ENCODE results near the gene CSTF3. TPM values are rescaled to one million over a fixed set of nuclear protein-coding genes. Genes with fewer than 3 reads are reported as not detected.
A peak's percentile ranks its signal among the peaks of the same experiment; 100 is the strongest.
"Not testable (repeated sequence)": the region's sequence is repeated elsewhere in the genome, so short reads cannot be mapped to it uniquely, and the experiment has no call there.

CSTF3 gene
- total RNA-seq, 2 donors from 2014 or later = 5.5 to 8.7 TPM

- Histone ChIP-seq H3K9me3 (no peaks in the 10 kb centered on the region), H3K36me3 (no peaks in the 10 kb centered on the region), H3K27ac (no peak overlapping the region), H3K4me1 (peaks cover 0 to 7% of the 10 kb centered on the region in 2 donors), H3K27me3 (no peaks in the 10 kb centered on the region), H3K4me3 (no peak overlapping the region)
- TF ChIP-seq, protein P1, sequence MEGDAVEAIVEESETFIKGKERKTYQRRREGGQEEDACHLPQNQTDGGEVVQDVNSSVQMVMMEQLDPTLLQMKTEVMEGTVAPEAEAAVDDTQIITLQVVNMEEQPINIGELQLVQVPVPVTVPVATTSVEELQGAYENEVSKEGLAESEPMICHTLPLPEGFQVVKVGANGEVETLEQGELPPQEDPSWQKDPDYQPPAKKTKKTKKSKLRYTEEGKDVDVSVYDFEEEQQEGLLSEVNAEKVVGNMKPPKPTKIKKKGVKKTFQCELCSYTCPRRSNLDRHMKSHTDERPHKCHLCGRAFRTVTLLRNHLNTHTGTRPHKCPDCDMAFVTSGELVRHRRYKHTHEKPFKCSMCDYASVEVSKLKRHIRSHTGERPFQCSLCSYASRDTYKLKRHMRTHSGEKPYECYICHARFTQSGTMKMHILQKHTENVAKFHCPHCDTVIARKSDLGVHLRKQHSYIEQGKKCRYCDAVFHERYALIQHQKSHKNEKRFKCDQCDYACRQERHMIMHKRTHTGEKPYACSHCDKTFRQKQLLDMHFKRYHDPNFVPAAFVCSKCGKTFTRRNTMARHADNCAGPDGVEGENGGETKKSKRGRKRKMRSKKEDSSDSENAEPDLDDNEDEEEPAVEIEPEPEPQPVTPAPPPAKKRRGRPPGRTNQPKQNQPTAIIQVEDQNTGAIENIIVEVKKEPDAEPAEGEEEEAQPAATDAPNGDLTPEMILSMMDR (IDR thresholded peaks at IDR 0.05) = no peak
- DNase-seq (ENCODE audit: low spot score) = no peak
Measured at GRCh38 chr11:33171251-33171650, 10.0 kb upstream of the CSTF3 start.

DNA sequence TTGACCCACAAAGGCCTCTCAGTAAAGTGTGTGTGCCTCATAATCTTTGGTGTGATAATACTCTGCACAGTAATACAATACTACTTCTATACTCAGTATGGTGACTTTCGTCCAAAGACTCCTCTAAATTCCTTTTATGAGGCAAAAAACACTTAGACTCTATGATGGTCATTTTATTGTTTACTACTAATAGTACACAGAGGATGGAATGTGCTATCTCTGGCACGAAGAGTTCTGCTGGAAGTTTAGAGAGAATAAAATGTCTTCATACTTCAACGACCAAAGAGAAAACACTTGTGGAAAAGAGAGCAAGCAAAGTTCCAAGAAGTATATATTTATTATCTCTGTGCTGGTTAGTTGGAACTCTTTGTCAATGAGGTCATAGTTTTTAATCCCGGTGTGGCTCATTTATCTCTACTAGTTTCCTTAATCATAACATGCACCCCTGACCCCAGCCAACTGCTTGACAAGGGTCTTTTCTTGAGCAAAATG lies 7.5 kb upstream of the CSTF3 start:
- Histone ChIP-seq H3K4me3 (no peak overlapping the region), H3K4me1 (peaks cover 0 to 7% of the 10 kb centered on the region in 2 donors), H3K27me3 (no peaks in the 10 kb centered on the region), H3K36me3 (no peaks in the 10 kb centered on the region), H3K9me3 (no peaks in the 10 kb centered on the region), H3K27ac (peak overlapping the region in 1 of 2 donors; percentile 41)
- DNase-seq (ENCODE audit: low spot score) = no peak
- TF ChIP-seq, protein P1 (IDR thresholded peaks at IDR 0.05) = no peak

GRCh38 chr11:33162831-33163230 lies 1.6 kb upstream of the CSTF3 start:
- Histone ChIP-seq H3K4me1 (peaks cover 0 to 19% of the 10 kb centered on the region in 2 donors), H3K27ac (no peak overlapping the region), H3K9me3 (no peaks in the 10 kb centered on the region), H3K27me3 (no peaks in the 10 kb centered on the region), H3K4me3 (no peak overlapping the region), H3K36me3 (no peaks in the 10 kb centered on the region)
- DNase-seq (ENCODE audit: low spot score) = no peak
- TF ChIP-seq, protein P1 (IDR thresholded peaks at IDR 0.05) = no peak

DNA sequence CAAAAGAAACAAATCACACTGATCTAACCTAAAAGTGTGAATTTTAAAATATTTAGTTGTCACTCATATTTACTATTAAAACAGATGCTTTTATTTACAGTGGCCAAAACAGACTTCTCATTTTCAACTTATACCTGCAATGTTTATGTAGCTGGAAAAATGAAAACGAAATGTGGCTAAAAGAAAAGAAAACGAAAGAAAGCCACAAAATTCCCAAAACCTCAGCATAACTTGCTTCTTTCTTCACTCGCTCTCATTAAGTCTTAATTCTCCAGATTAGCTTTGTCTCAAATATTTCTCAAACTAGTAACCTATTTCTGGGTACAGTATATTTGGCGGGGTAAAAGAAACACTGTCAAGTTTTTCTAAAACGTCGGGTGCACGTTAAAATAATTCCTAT lies 693 bp downstream of the CSTF3 start:
- no peak for DNase-seq (ENCODE audit: low spot score)
- no peaks in the 10 kb centered on the region for H3K36me3 ChIP-seq
- H3K27ac ChIP-seq = peak overlapping the region; percentile 73 to 85
- H3K4me3 ChIP-seq = peak overlapping the region; percentile 60 to 74
- peaks cover 0 to 26% of the 10 kb centered on the region in 2 donors for H3K4me1 ChIP-seq
- TF ChIP-seq, protein P1 (IDR thresholded peaks at IDR 0.05) = no peak
- no peaks in the 10 kb centered on the region for H3K27me3 ChIP-seq
- no peaks in the 10 kb centered on the region for H3K9me3 ChIP-seq

DNA sequence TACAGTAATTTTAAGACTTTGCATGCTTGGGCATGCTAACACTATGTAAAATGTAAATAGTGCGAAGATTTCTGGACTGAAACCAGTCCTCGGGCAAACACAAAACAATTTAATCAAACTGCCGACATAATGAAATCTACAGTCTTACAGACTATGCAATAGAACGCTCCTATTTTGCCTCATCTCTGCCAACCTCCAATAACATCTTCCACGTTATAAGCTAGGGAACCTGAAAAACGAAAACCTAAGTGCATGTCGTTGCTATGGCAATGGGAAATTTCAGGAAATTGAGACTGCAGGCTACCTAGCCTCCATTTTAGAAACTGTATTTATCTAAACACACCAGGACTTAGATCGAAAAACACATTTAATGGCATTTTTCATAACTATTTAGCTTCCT lies 1.1 kb downstream of the CSTF3 start:
- Histone ChIP-seq H3K4me1 (peaks cover 0 to 26% of the 10 kb centered on the region in 2 donors), H3K36me3 (no peaks in the 10 kb centered on the region), H3K27ac (no peak overlapping the region), H3K4me3 (peak overlapping the region; percentile 60 to 74), H3K9me3 (no peaks in the 10 kb centered on the region), H3K27me3 (no peaks in the 10 kb centered on the region)
- TF ChIP-seq, protein P1 (IDR thresholded peaks at IDR 0.05) = no peak
- no peak for DNase-seq (ENCODE audit: low spot score)

DNA sequence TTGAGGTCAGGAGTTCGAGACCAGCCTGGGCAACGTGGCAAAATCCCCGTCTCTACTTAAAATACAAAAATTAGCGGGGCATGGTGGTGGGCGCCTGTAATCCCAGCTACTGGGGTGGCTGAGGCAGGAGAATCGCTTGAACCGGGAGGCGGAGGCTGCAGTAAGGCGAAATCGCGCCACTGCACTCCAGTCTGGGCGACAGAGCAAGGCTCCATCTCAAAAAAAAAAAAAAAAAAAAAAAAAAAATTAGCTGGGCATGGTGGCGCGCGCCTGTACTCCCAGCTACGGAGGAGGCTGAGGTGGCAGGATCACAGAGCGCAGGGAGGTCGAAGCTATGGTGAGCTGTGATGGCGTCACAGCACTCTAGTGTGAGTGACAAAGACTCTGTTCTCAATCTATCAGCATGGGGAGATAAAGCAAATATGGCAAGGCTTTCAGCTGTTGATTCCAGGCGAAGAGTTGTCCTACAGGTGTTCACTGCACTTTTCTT lies 1.9 kb downstream of the CSTF3 start:
- DNase-seq (ENCODE audit: low spot score); H3K4me3 ChIP-seq; H3K9me3 ChIP-seq; H3K27me3 ChIP-seq; H3K27ac ChIP-seq; H3K36me3 ChIP-seq: not testable (repeated sequence)
- peaks cover 0 to 26% of the 10 kb centered on the region in 2 donors for H3K4me1 ChIP-seq
